GM23338 (cell line): ENCODE results near the gene VCPKMT. TPM values are rescaled to one million over a fixed set of nuclear protein-coding genes. Genes with fewer than 3 reads are reported as not detected.

Experiments
- ATAC-seq: fragments of 200-7000 bp; cut with Tn5 transposase; 3 replicates; pipeline ENCODE4 v1.9.1; 2020
- DNase-seq: peaks from one replicate; pipeline ENCODE4 v3.0.0-alpha.2; 2015; ENCODE audit warnings: low spot score
- H2AFZ ChIP-seq: fragments of 200-600 bp; sonication (generic); 2 replicates; pipeline ENCODE4 v1.8.0; 2016; ENCODE audit warnings: antibody characterized with exemption, mild to moderate bottlenecking, moderate library complexity
- H3F3A ChIP-seq: fragments of 200-600 bp; sonication (generic); replicated peaks from 2 replicates; pipeline ENCODE4 v1.8.0; 2017; ENCODE audit warnings: antibody characterized with exemption, mixed run types, low read depth
- H3K27ac ChIP-seq: fragments of 200-600 bp; sonication (generic); 2 replicates; pipeline ENCODE4 v1.6.1; 2016; ENCODE audit warnings: low read depth
- H3K27me3 ChIP-seq: fragments of 200-600 bp; sonication (generic); 2 replicates; pipeline ENCODE4 v1.8.0; 2016; ENCODE audit warnings: mild to moderate bottlenecking, mixed run types, moderate library complexity; ENCODE audit not compliant: insufficient read depth
- H3K36me3 ChIP-seq: fragments of 200-600 bp; sonication (generic); 2 replicates; pipeline ENCODE4 v1.8.0; 2016; ENCODE audit warnings: mild to moderate bottlenecking; ENCODE audit not compliant: insufficient read depth
- H3K4me1 ChIP-seq: fragments of 200-600 bp; sonication (generic); 2 replicates; pipeline ENCODE4 v1.8.0; 2016; ENCODE audit warnings: mild to moderate bottlenecking, moderate library complexity; ENCODE audit not compliant: insufficient read depth
- H3K4me2 ChIP-seq: fragments of 200-600 bp; sonication (generic); 2 replicates; pipeline ENCODE4 v1.7.1; 2017; ENCODE audit warnings: mixed run types
- H3K4me3 ChIP-seq: fragments of 200-600 bp; sonication (generic); 2 replicates; pipeline ENCODE4 v1.6.1; 2016; ENCODE audit warnings: mixed run types
- H3K79me2 ChIP-seq: fragments of 200-600 bp; sonication (generic); replicated peaks from 2 replicates; pipeline ENCODE4 v1.8.0; 2017; ENCODE audit warnings: mild to moderate bottlenecking; ENCODE audit not compliant: insufficient read depth
- H3K9me2 ChIP-seq: fragments of 200-600 bp; sonication (generic); 2 replicates; pipeline ENCODE4 v1.8.0; 2017; ENCODE audit not compliant: insufficient read depth
- H4K20me1 ChIP-seq: fragments of 200-600 bp; sonication (generic); replicated peaks from 2 replicates; pipeline ENCODE4 v1.8.0; 2017; ENCODE audit warnings: mild to moderate bottlenecking; ENCODE audit not compliant: insufficient read depth
- H3K27ac Mint-ChIP-seq: 2 replicates; pipeline ENCODE4 v1.8.0; 2020; ENCODE audit warnings: inconsistent platforms, mild to moderate bottlenecking, moderate library complexity, mixed read lengths
- H3K27me3 Mint-ChIP-seq: 3 replicates; pipeline ENCODE4 v1.8.0; 2022; ENCODE audit warnings: low read depth, mild to moderate bottlenecking, moderate library complexity, mixed read lengths, inconsistent platforms; ENCODE audit not compliant: insufficient read depth, poor library complexity
- H3K36me3 Mint-ChIP-seq: 3 replicates; pipeline ENCODE4 v1.8.0; 2021; ENCODE audit warnings: low read depth, mild to moderate bottlenecking, inconsistent platforms, moderate library complexity, mixed read lengths
- H3K4me1 Mint-ChIP-seq: 3 replicates; pipeline ENCODE4 v1.8.0; 2020; ENCODE audit warnings: mild to moderate bottlenecking, inconsistent platforms, mixed read lengths
- H3K4me3 Mint-ChIP-seq: 3 replicates; pipeline ENCODE4 v1.8.0; 2021; ENCODE audit warnings: moderate library complexity, mild to moderate bottlenecking, inconsistent platforms, mixed read lengths
- H3K9me3 Mint-ChIP-seq: 3 replicates; pipeline ENCODE4 v1.8.0; 2020; ENCODE audit warnings: moderate library complexity, mild to moderate bottlenecking, inconsistent platforms, mixed read lengths
- CREB1 ChIP-seq: fragments of 250-450 bp; sonication (Bioruptor Pico); IDR thresholded peaks from 2 replicates; pipeline ENCODE4 v1.5.0; 2020; ENCODE audit warnings: low read depth, mild to moderate bottlenecking, moderate library complexity
- EZH2phosphoT487 ChIP-seq: fragments of 200-600 bp; sonication (generic); IDR thresholded peaks from one replicate; pipeline ENCODE4 v1.8.1; 2018; ENCODE audit warnings: antibody characterized with exemption; ENCODE audit not compliant: unreplicated experiment
- NANOG ChIP-seq: IDR thresholded peaks from 2 replicates; pipeline ENCODE4 v1.6.1; 2016; ENCODE audit warnings: antibody characterized with exemption, borderline replicate concordance
- polyA plus RNA-seq: library from polyadenylated mRNA; unstranded; fragments of >200 nt; fragmentation: Nextera tagmentation; extraction: Ambion mirVana; gene quantifications from 2 replicates; pipeline ENCODE4 v1.2.1, GENCODE V29; 2016
- total RNA-seq: library from RNA; depleted of rRNA; stranded (reverse); fragments of >200 nt; shearing (Covaris generic); gene quantifications from 2 replicates; pipeline ENCODE4 v1.2.3, GENCODE V29; 2014
- TF ChIP-seq, protein P1 (sequence below): IDR thresholded peaks from 2 replicates; pipeline ENCODE4 v1.6.1; 2016; ENCODE audit warnings: antibody characterized with exemption
- TF ChIP-seq, protein P2 (sequence below), 2 experiments: fragments of 200-600 bp in 1 of 2; sonication (generic) in 1 of 2; conservative IDR thresholded peaks; 2 replicates each; pipeline versions ENCODE4 v1.5.1 to v1.6.1; 2016 to 2017; ENCODE audit warnings: antibody characterized with exemption in 2 of 2, low read depth in 2 of 2, mild to moderate bottlenecking in 2 of 2, moderate library complexity in 1 of 2

VCPKMT gene
- total and polyA plus RNA-seq, 2 experiments from 2014 or later = 12.3 to 15.8 TPM

DNA sequence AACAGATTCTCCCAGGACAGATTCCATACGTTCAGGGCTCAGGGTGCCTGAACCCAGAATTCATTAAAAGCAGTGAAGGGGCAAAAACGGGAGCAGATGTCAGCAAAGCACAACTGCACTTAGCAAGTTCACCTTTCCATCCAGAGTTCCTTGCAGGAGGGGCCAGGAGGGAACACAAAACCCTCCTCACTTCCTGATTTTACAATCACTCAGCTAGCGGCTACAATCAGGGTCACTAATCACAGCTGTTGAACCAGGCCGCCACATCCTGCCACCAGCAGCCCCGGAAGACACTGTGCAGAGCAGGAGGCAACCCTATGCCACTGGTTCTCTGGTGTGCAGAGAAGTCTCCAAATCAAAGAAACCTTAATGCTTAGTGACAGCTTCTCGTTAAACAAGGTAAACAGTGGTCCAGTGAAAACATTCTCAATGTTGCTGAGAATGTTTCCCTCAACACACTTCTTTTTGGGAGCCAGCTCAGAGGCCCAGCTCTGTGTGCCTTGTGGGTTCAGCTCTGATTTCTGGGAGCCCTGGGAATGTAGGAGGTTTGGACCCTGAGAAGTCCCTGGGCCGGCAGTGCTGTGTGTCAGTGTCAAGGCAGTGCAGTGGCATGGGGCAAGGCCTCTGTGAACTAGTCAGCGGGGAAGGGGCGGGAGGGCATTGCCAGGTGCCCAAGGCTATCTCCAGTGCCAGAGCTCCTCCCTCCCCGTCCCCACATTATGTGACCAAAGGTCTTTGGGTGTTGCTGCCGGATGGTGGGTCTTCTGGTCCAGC is 54.5 kb downstream of the VCPKMT start:
- H3K27me3 Mint-ChIP-seq = peaks cover 7% of the 10 kb centered on the region
- peaks cover 23% of the 10 kb centered on the region for H3K4me1 Mint-ChIP-seq
- Histone ChIP-seq H4K20me1 (no peaks in the 10 kb centered on the region), H3K4me1 (peaks cover 27% of the 10 kb centered on the region), H3K9me2 (no peaks in the 10 kb centered on the region), H3K27ac (peak overlapping the region; percentile 66; the same call in 1 of the 2 replicates), H3K4me3 (no peak overlapping the region), H3K27me3 (no peaks in the 10 kb centered on the region), H3K79me2 (no peaks in the 10 kb centered on the region), H3K4me2 (peak overlapping the region; percentile 34; the same call in 1 of the 2 replicates), H2AFZ (peak overlapping the region; percentile 80), H3K36me3 (no peaks in the 10 kb centered on the region), H3F3A (no peaks in the 10 kb centered on the region; the same call in 1 of the 2 replicates)
- ATAC-seq = peak; percentile 23
- H3K4me3 Mint-ChIP-seq = no peak overlapping the region; the same call in 2 of the 3 replicates
- no peak for TF ChIP-seq EZH2phosphoT487
- TF ChIP-seq NANOG = no peak
- TF ChIP-seq CREB1 (CRISPR knock-in tag) = no peak
- TF ChIP-seq, protein P1, sequence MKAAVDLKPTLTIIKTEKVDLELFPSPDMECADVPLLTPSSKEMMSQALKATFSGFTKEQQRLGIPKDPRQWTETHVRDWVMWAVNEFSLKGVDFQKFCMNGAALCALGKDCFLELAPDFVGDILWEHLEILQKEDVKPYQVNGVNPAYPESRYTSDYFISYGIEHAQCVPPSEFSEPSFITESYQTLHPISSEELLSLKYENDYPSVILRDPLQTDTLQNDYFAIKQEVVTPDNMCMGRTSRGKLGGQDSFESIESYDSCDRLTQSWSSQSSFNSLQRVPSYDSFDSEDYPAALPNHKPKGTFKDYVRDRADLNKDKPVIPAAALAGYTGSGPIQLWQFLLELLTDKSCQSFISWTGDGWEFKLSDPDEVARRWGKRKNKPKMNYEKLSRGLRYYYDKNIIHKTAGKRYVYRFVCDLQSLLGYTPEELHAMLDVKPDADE = no peak
- H3K27ac Mint-ChIP-seq = peak overlapping the region; percentile 96
- no peak for DNase-seq
- no peaks in the 10 kb centered on the region for H3K36me3 Mint-ChIP-seq
- H3K9me3 Mint-ChIP-seq = no peaks in the 10 kb centered on the region

DNA sequence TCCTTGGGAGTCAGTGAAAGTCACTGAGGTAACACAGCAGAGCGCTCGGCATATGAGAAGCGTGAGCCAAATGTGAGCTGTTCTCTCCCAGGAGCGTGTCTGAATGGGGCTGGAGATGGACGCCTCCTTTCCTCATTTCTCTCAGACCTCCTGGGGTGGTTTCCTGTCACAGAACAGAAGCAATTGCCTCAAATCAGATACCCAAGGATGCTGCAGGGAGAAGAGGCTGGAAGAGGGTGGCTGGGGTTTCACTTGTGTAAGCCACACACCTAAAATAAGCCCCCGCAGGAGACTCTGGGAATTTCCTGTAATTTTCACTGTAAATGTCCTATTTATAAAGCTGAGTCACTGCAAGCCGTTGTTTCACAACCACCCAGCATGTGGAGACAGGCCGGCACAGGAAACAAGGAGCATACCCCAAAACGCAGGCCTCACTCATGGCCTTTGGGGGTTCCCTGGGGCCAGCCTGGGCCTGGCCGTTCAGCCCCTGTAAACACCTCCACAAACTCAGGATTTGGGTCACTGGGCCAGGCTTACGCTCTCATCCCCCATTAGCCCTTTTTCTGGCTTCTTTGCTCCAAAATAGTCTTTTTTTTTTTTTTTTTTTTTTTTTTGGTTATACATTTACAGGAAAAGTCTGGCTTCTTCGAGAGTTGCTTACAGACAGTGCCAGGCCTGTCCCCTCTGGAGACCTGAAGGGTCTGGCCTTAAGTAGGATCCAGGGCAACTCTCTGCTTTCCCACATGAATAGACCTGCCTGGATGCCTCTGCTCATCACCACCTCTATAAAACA is 55.3 kb downstream of the VCPKMT start:
- Histone ChIP-seq H3K4me3 (no peak overlapping the region), H3K4me1 (peaks cover 27% of the 10 kb centered on the region), H3K27ac (peak overlapping the region; percentile 66; the same call in 1 of the 2 replicates), H4K20me1 (no peaks in the 10 kb centered on the region), H3F3A (no peaks in the 10 kb centered on the region; the same call in 1 of the 2 replicates), H3K36me3 (no peaks in the 10 kb centered on the region), H3K9me2 (no peaks in the 10 kb centered on the region), H3K79me2 (no peaks in the 10 kb centered on the region), H3K4me2 (peak overlapping the region; percentile 34; the same call in 1 of the 2 replicates), H2AFZ (peak overlapping the region; percentile 80), H3K27me3 (no peaks in the 10 kb centered on the region)
- Mint-ChIP-seq H3K4me3 (no peak overlapping the region), H3K36me3 (no peaks in the 10 kb centered on the region), H3K27ac (peak overlapping the region; percentile 96), H3K4me1 (peaks cover 23% of the 10 kb centered on the region), H3K9me3 (no peaks in the 10 kb centered on the region), H3K27me3 (peaks cover 9% of the 10 kb centered on the region)
- TF ChIP-seq, protein P2, sequence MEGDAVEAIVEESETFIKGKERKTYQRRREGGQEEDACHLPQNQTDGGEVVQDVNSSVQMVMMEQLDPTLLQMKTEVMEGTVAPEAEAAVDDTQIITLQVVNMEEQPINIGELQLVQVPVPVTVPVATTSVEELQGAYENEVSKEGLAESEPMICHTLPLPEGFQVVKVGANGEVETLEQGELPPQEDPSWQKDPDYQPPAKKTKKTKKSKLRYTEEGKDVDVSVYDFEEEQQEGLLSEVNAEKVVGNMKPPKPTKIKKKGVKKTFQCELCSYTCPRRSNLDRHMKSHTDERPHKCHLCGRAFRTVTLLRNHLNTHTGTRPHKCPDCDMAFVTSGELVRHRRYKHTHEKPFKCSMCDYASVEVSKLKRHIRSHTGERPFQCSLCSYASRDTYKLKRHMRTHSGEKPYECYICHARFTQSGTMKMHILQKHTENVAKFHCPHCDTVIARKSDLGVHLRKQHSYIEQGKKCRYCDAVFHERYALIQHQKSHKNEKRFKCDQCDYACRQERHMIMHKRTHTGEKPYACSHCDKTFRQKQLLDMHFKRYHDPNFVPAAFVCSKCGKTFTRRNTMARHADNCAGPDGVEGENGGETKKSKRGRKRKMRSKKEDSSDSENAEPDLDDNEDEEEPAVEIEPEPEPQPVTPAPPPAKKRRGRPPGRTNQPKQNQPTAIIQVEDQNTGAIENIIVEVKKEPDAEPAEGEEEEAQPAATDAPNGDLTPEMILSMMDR (conservative IDR thresholded peaks at IDR 0.05; ENCODE audit: low read depth in 2 of 2) = peak in 1 of 2 experiments; percentile 29; a peak in 2 of 4 replicates
- TF ChIP-seq, protein P1 = no peak
- peak; percentile 80 for DNase-seq
- ATAC-seq = peak; percentile 57
